NOMO-1 (cell line): Measurements from ENCODE around the gene G0S2.
A peak's percentile ranks its signal among the peaks of the same experiment; 100 is the strongest.
"Not testable (repeated sequence)": the region's sequence is repeated elsewhere in the genome, so short reads cannot be mapped to it uniquely, and the experiment has no call there.

Experiments
- DNase-seq, 2 experiments: peaks; one replicate each; lab custom pipeline; 2025; ENCODE audit not compliant: unreplicated experiment in 2 of 2; lab: John Stamatoyannopoulos, UW

G0S2 gene

DNA sequence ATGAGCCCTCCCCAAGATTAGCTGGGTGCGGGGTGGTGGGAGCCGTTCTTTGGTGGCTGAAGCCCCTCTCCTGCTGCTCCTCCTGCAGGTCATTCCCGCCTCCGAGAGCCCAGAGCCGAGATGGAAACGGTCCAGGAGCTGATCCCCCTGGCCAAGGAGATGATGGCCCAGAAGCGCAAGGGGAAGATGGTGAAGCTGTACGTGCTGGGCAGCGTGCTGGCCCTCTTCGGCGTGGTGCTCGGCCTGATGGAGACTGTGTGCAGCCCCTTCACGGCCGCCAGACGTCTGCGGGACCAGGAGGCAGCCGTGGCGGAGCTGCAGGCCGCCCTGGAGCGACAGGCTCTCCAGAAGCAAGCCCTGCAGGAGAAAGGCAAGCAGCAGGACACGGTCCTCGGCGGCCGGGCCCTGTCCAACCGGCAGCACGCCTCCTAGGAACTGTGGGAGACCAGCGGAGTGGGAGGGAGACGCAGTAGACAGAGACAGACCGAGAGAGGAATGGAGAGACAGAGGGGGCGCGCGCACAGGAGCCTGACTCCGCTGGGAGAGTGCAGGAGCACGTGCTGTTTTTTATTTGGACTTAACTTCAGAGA is 448 bp downstream of the G0S2 start:
- DNase-seq: peak in 1 of 2 experiments; percentile 9

DNA sequence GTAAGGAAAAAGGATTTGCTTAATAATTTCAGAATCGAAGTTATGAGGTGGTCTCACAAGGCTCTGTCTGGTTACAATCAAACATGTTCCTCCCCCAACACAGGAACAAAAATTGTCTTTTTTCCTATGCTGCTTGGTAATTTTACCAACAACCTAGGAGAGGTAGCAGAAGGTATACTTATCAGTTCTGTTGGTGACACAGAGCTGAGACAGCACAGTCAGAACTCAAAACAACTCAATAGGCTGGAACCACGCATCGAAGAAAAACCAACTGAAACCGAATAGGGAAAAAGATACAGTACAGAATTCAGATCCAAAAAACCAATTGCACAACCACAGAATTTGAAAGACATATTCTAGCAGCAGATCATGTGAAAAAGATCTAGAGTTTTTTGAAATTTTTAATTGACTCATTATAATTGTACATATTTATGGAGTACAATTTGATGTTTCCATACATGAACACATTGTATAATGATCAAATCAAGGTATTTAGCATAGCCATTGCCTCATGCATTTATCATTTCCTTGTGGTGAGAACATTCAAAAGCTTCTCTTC is 3.8 kb downstream of the G0S2 start:
- no peak for DNase-seq

DNA sequence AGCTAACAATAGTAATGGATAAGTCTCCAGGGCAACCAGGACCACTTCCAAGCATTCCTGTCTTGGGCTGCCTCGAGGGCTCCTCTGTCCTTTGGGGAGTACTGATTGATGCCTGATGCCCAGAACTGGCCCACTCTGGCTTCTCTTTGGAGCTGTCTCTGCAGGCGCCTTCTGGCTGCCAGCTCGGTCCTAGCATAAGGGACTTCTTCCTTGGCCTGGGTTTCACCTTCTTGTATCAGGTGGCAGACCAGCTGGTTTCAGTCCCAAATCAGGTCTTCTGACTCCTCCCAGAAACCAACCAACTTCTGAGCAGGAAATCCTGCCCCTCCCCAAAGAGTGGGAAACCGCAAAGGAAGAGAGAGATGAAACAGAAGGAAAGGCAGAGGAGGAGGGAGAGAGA is 10.6 kb downstream of the G0S2 start:
- DNase-seq: no peak

DNA sequence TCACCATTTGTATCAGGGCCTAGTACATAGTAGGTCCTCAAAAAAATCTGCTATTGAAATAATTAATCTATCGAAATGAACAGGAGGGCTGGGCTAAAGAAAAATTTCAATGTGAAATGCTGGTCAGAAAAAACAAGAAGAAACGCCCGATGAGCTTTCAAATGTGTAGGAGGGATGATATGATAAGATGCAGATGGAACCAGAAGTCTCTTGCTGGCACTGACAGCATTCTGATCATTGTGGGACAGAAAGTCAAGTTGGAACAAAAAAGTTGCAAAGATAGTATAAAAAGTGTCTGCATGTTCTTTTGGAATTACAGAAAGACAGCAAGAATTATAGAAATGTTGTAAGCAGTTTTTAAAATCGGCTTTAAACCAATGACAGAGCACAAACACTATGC is 11.1 kb downstream of the G0S2 start:
- DNase-seq: no peak

DNA sequence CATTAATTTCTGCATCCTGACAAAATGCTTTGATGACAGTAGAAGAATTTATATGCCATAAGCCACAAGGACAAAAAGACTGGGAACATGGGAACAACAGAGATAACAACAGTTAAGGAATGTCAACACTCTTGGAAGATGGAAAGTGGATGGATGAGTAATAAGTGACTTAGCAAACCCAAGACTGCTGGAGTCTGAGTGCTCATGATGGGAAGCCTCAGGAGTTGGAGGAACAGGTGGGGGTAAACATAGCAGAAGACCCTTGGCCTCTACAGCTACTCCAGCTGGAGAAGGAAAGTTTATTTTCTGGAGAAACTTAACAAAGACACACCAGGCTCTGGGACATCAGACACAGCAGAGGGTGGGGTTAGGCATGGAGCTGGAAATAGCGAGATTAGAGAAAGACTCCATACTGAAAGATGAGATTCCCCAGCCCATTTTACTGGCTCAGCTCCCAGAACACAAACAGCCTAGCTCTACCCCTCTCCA is 13.6 kb downstream of the G0S2 start:
- no peak for DNase-seq

DNA sequence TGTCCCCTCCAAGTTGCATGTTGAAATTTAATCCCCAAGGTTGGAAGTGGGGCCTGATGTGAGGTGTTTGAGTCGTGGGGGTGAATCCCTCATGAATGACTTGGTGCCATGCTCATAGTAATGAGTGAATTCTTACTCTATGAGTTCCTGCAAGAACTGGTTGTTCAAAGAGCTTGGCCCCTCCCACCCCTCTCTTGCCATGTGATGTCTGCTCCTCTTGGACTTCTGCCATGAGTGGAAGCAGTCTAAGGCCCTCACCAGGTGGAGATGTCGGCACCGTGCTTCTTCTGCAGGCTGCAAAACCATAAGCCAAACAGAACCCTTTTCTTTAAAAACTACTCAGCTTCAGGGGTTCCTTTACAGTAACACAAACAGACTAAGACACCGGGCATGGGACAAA is 14.3 kb downstream of the G0S2 start:
- DNase-seq: no peak

DNA sequence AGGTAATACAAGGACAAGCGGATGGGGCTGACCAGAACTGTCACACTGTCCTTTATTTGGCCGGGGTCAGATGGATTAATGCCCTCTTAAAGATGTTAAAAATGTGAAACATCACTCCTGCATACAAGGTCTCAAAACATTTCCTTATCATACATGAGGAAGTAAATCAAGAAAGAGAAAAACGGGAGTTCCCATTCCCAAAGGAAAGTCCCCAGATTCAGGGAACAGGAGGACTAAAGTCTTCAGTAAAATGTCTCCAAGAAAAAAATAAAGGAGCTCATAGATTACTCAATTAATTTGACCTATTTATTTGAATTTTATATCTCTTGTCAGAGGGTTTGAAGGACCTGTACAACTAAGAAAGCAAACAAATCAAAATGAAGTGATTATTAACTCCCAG is 16.0 kb downstream of the G0S2 start:
- no peak for DNase-seq

DNA sequence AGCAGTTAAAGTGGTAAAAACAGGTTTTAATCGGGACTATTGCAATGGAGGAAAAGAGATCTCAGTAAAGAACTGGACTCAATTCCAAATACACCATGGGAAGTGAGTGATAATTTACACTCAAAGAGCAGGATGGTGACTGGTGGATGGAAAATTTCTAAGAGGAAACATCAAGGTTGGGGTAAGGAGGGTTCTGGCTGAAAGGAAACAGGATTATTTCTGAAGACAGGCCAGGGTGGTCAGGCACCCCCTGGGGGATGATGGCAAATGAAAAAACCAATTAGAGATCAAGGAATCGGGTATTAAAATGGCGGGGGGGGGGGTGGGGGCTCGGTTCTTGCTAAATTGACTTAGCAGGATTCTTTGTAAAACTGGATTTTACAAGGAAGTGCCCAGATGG is 17.1 kb downstream of the G0S2 start:
- DNase-seq: no peak

DNA sequence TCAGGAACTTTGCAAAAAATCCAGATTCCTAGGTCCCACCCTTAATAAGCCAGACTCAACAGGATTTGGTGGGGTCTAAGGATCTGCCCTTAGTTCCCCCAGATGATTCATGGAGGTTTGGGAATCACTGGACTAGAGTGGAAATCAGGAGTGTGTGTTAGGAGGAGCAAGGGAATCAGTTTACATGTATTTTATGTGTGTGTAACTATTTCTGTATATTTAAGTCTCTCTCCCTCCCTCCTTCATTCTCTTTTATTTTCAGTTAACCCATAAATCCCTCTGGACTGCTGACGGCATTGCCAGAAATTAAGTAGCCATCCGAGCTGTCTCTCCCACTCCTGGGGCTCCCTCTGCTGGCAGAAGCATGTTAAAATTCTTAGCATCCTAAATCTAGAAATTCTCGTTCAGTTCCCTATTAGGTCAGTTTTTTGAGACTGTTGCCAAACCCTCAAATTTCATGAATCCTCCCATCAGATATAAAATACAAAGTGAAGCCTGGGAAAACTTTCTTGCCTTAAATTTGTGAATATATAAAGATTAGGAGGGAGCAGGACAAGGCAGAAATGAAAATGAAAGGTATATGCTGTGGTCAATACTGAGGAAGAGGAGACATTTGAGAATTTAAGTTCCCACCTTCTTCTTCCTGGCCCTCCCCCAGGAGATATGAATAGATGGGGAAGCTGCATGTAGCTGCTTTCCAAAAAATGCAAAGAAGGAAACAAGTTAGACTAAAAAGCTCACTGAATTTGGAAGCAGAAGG is 17.7 kb downstream of the G0S2 start:
- DNase-seq: peak; percentile 40 to 73

DNA sequence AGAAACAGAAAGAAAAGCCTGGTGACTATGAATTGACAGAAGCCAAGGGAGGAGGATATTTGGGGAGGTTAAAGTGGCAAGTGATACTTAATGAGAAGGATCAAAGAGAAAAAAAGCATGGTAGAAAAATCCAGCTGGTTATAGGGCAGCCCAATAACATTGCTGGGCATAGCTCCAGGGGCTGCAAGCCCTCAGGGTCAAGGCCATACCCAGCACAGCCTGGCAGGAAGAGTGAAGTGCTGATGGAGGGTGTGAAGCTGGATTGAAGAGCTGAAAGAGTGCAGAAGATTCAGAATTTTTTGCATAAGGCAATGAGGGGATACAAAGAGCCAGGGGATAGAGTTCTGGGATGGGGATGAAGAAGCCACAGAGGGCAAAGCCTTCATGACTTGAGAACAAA is 21.5 kb downstream of the G0S2 start:
- no peak for DNase-seq

DNA sequence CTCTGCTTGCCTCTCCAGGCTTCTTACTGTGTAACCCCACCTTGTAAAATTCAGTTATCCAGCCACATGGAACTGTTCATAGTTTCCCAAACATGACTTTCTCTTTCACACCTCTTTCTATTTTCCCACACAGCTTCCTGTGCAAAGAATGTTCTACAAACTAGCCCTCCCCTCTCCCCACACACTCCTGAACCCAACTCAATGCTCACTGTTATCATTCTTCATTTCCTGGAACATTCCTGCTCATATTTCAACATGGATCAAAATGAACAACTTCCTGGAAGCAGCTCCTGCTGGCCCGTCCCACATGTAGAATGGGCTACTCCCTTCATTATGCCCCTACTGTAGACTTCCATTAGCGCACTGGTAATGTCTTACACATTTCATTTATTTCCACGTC is 21.9 kb downstream of the G0S2 start:
- DNase-seq: no peak

DNA sequence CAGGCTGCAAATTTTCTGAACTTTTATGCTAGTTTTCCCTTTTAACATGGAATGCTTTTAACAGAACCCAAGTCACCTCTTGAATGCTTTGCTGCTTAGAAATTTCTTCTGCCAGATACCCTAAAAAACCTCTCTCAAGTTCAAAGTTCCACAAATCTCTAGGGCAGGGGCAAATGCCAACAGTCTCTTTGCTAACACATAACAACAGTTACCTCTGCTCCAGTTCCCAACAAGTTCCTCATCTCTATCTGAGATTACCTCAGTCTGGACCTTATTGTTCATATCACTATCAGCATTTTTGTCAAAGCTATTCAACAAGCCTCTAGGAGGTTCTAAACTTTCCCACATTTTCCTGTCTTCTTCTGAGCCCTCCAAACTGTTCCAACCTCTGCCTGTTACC is 25.5 kb downstream of the G0S2 start:
- not testable (repeated sequence) for DNase-seq

DNA sequence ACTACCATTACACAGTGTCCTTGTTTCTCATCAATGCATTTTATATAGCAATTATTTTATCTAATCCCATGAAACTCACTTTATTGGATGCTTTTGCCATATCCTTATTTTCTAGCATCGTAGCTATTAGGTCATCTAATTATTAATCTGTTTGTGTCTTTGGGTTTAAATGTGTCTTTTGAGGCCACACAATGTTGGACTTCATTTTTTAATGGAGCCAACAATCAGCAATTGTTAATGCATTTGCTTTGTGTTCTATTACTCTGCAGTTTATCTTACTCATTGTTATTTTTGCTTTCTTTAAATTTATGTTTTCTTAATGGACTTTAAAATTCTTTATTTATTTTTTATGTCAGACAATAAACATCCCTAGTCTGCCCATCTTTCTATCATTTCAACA is 27.6 kb downstream of the G0S2 start:
- no peak for DNase-seq

DNA sequence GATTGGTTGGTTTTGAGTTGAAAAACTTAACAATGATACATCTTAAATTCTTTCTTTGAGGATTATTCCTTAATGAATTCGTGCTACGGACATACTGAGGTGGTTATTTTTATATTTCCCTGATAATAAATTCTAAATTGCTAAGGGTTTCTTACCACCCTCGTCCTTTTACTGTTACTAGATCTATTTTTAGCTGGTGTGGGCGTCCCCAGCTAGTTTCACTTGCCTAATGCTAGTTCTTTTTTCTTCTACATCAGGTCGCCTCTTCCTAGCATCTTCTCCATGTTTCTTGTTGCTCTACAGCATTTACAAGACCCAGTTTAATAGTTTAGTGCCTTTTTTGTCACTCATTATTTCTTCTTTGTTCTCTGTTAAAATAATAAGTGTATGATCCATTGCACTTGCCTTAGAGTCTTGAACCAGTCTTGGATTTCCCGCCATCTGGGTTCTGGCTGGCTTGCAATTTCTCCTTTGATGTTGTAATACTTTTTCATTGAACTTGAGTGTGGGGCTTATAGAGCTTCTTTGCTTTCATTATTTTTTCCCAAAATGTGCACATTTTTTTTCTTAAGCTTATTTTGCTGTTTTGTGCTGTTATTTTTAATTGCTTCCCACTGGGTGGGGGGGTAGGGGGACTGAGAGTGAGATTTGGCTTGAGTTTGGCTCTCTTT is 28.8 kb downstream of the G0S2 start:
- peak; percentile 42 to 80 for DNase-seq

DNA sequence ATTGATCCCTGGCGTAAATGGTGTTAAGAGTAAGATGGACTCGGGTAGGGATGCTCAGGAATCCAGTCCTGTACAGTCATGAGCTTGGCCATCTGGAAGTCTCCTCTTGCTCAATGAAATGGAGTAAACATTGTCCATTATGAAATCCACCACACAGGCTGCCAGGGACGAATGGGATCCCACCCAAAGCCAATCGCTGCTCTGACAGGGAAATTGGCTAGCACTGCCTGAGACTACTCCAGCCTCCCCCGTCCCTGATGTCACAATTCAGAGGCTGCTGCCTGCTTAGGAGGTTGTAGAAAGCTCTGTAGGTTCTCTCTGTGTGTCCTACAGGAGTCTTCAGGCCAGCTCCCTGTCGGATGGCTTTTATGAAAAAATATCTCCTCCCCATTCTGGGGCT is 29.4 kb downstream of the G0S2 start, which contains the start of gene HSD11B1:
TSS of gene HSD11B1 (plus strand) at position 263 of the 400 bp plus-strand sequence. CDS start at position 360, 97 bp downstream.
- peak; percentile 23 to 38 for DNase-seq

DNA sequence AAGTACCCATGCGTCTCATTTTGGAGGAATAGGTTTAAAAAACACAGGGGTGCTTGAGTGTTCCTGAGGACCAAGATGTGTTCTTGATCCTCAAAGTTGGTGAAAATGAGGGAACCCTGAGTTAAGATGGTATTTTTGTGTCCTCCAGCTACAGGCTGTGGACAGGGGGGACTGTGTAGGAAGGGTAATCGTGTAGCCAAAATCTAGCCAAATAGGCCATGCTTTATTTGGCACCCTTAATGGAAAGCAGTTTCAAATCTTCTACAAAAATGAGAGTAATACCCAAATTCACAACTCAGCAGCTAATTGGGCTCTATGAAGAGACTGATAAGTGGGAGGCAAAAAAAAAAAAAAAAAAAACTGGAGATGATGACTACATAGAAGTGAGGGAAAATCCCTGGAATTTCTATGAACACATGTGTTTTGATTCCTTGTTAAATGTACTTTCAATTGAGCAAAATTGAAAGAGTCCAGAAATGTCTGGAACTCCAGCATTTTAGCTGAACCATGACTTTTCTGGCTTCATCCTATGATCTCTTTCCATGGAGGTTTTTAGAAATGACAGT is 29.9 kb downstream of the G0S2 start:
- no peak for DNase-seq

DNA sequence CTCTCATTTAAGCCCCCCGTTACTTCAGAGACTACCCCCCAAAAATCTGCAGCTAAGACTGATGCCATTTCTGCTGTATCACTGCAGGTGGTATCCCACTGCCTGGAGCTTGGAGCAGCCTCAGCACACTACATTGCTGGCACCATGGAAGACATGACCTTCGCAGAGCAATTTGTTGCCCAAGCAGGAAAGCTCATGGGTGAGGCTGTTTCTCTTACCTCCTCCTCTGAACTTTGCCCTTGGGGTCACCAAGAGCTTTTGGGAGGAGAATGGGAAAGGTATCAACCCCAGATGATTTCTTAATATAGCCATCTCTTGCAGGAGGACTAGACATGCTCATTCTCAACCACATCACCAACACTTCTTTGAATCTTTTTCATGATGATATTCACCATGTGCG is 31.4 kb downstream of the G0S2 start:
- no peak for DNase-seq

DNA sequence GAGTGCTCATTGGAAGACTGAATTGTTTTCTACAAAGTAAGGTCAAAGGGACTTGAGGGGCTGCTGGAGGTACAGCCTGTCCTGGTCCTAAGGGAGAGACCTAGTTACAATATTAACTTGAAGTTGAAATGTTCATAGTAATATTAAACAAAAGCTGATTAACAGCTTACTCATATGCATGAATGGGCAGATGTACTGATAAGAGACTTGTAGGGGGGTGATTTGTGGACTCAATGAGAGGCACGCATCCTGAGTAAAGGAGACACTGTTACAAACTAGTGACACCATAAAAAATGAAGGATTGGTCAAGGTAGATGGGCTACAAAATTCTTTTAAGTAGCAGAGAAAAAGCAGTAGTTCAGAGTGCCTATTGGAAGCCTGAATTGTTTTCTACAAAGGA is 32.1 kb downstream of the G0S2 start:
- no peak for DNase-seq

DNA sequence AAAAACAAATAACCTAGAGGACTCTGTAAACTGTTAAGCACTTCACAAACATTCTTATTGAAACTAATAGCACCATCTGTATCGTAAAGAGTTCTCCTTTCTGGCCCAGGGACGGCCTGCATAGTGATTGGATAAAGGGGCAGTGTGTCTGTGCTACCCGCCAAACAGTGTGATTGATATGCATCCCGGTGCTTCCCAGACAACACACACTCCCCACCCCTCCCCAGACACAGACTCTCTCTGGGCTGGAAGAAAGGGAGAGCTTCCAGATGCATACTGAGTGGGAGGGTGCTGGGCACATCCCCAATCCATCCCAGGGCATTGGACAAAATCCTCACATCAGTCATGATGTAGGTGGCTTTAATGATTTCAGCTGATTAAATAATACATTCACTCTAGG is 33.1 kb downstream of the G0S2 start:
- no peak for DNase-seq

DNA sequence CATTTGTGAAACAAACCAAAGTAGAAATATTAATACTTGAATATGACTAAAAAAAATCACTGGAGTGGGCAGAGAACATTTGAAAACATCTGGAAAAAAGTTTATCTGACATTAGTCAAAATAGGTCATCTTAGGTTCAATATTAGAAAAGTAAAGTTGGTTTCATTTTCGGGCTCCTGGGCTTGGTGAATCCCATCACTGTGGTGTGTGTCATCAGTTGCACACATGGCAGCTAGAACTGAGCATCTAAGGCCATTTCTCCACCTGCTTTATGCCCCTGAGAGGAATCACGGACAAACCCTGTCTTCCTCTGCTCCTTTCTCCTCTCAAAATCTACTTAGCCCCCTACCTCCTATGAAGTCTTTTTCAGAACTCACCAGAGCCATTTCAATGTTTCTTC is 34.9 kb downstream of the G0S2 start:
- DNase-seq: no peak

DNA sequence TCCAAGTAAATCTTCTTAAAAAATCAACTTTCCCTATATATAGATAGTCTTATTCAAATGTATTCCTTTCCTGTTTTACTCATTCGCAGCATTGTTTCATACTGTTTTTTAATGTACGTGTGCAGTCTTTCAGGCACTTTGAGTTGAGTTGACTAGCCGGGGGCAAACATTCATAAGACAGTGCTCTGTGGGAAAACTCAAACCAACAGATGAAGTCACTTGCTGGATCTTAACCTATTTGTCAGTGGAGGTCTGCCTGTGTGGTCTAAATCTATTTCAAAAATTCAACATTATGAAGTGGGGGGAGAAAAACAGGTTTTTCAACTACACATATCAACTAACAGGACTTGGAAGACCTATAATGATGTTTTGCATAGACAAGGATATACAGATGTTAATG is 35.6 kb downstream of the G0S2 start:
- no peak for DNase-seq
